ENCODE results near the gene EIF4E3.

GRCh38 chr3:71671216-71671845 is 53.9 kb downstream of the EIF4E3 start:
- TF ChIP-seq CTCF (IDR thresholded peaks at IDR 0.05; ENCODE audit: low read length) (no peak), EZH2 (optimal IDR thresholded peaks at IDR 0.05; ENCODE audit: low read depth, low read length) (no peak)

Measured in MM.1S (cell line).